OCI-LY7 (cell line): ENCODE results near the gene SIX3.

Source experiments
- EZH2phosphoT487 ChIP-seq: fragments of 200-600 bp; sonication (generic); IDR thresholded peaks from 2 replicates; pipeline ENCODE4 v1.6.1; 2018; ENCODE audit warnings: low read depth, borderline replicate concordance, mild to moderate bottlenecking, mixed run types, antibody characterized with exemption, low read length, moderate library complexity, mixed read lengths
- TF ChIP-seq, protein P1 (sequence below): fragments of 200-600 bp; sonication (generic); conservative IDR thresholded peaks from 2 replicates; pipeline ENCODE4 v1.5.1; 2014; ENCODE audit warnings: mild to moderate bottlenecking, antibody characterized with exemption, low read length, moderate library complexity, mixed read lengths

DNA sequence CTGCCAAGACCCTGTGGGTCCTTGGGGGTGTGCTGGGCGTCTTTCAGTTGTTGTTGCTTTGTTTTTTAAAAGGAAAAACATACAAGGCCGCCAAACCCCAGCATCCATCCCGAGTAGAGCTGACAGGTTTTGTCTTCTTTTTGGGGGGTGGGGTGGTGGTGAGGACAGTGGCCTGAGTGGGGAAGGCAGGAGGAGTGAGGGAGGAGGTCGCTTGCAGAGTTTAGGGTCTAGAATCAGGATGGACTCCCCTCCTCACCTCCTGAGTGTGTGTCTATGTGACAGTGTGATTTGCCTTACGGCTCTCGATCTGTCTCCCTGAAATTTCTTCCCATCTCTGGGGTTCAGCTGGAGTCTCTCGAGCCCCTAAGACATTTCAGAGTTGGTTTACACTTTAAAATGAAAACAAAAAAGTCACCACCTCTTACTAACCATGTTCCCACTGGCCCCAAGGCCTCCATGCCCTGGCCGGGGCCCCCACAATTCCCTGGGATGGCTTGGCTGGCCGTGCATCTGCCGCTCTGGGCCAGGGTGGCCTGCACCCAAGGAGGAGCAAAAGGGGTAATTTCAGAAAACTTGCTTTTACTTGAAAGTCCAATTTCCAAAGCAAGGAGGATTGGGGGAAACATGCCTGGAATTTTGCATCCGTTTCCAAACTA, 5.0 kb downstream of the SIX3 start:
- TF ChIP-seq, protein P1, sequence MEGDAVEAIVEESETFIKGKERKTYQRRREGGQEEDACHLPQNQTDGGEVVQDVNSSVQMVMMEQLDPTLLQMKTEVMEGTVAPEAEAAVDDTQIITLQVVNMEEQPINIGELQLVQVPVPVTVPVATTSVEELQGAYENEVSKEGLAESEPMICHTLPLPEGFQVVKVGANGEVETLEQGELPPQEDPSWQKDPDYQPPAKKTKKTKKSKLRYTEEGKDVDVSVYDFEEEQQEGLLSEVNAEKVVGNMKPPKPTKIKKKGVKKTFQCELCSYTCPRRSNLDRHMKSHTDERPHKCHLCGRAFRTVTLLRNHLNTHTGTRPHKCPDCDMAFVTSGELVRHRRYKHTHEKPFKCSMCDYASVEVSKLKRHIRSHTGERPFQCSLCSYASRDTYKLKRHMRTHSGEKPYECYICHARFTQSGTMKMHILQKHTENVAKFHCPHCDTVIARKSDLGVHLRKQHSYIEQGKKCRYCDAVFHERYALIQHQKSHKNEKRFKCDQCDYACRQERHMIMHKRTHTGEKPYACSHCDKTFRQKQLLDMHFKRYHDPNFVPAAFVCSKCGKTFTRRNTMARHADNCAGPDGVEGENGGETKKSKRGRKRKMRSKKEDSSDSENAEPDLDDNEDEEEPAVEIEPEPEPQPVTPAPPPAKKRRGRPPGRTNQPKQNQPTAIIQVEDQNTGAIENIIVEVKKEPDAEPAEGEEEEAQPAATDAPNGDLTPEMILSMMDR, result no peak
- no peak for TF ChIP-seq EZH2phosphoT487
